ENCODE measurements around the gene SLC4A3.

- TF ChIP-seq ZNF37A (tag by site-specific recombination; IDR thresholded peaks at IDR 0.05) = no peak
- TF ChIP-seq, protein P1, sequence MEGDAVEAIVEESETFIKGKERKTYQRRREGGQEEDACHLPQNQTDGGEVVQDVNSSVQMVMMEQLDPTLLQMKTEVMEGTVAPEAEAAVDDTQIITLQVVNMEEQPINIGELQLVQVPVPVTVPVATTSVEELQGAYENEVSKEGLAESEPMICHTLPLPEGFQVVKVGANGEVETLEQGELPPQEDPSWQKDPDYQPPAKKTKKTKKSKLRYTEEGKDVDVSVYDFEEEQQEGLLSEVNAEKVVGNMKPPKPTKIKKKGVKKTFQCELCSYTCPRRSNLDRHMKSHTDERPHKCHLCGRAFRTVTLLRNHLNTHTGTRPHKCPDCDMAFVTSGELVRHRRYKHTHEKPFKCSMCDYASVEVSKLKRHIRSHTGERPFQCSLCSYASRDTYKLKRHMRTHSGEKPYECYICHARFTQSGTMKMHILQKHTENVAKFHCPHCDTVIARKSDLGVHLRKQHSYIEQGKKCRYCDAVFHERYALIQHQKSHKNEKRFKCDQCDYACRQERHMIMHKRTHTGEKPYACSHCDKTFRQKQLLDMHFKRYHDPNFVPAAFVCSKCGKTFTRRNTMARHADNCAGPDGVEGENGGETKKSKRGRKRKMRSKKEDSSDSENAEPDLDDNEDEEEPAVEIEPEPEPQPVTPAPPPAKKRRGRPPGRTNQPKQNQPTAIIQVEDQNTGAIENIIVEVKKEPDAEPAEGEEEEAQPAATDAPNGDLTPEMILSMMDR (tag by site-specific recombination; IDR thresholded peaks at IDR 0.05) = no peak
- TF ChIP-seq WT1 (tag by site-specific recombination; IDR thresholded peaks at IDR 0.05) = no peak
- TF ChIP-seq ZNF138 (tag by site-specific recombination; IDR thresholded peaks at IDR 0.05; ENCODE audit: borderline replicate concordance) = no peak
These were observed 5.3 kb downstream of the SLC4A3 start for GRCh38 chr2:219632760-219633105.

All from HEK293 (cell line).